HepG2 (cell line): ENCODE measurements around the gene DACH2. TPM values are rescaled to one million over a fixed set of nuclear protein-coding genes. Genes with fewer than 3 reads are reported as not detected.

ENCODE experiments used
- ARHGAP35 ChIP-seq: sonication (generic); formaldehyde crosslinking; IDR thresholded peaks from 2 replicates; pipeline ENCODE4 v1.9.0; 2022; ENCODE audit warnings: mild to moderate bottlenecking, inconsistent platforms, moderate library complexity, missing genetic modification reagents, borderline replicate concordance
- ESRRA ChIP-seq: sonication (generic); formaldehyde crosslinking; IDR thresholded peaks from 2 replicates; pipeline ENCODE4 v1.5.1; 2020; ENCODE audit warnings: mild to moderate bottlenecking, low read depth, missing genetic modification reagents
- FOXP1 ChIP-seq, 2 experiments: fragments of 450-650 bp in 1 of 2; IDR thresholded peaks; 2 replicates each; pipeline ENCODE4 v1.6.1; 2017 to 2018; ENCODE audit warnings: antibody characterized with exemption in 1 of 2
- ISX ChIP-seq: sonication (generic); formaldehyde crosslinking; conservative IDR thresholded peaks from 2 replicates; pipeline ENCODE4 v1.5.0; 2020; ENCODE audit warnings: missing genetic modification reagents
- KLF11 ChIP-seq: IDR thresholded peaks from 2 replicates; pipeline ENCODE4 v1.6.1; 2016; ENCODE audit warnings: missing compliant biosample characterization
- KLF9 ChIP-seq: IDR thresholded peaks from 2 replicates; pipeline ENCODE4 v1.6.1; 2016; ENCODE audit warnings: low read depth
- MED1 ChIP-seq: sonication (generic); formaldehyde crosslinking; IDR thresholded peaks from 2 replicates; pipeline ENCODE4 v1.4.0; 2020; ENCODE audit warnings: missing genetic modification reagents
- NR2F6 ChIP-seq, 2 experiments: IDR thresholded peaks; 2 replicates each; pipeline ENCODE4 v1.6.1; 2016; ENCODE audit warnings: antibody characterized with exemption in 1 of 2, mild to moderate bottlenecking in 1 of 2
- SOX5 ChIP-seq: IDR thresholded peaks from 2 replicates; pipeline ENCODE4 v1.6.1; 2016; ENCODE audit warnings: borderline replicate concordance
- TEAD3 ChIP-seq: optimal IDR thresholded peaks from 2 replicates; pipeline ENCODE3; 2016; ENCODE audit warnings: borderline replicate concordance
- polyA plus RNA-seq, 8 experiments: library from polyadenylated mRNA; depleted of rRNA in 3 of 8; stranded (reverse) in 7 of 8; unstranded in 1 of 8; fragments of >200 nt; fragmentation: Illumina TruSeq in 4 of 8; extraction: Trizol in 4 of 8; gene quantifications; 2 replicates each; pipeline versions ENCODE4 v1.2.1 to v1.2.3, GENCODE V29; 2011 to 2016; ENCODE audit warnings: low read depth in 4 of 8, missing spikeins in 1 of 8, mixed read lengths in 1 of 8; ENCODE audit not compliant: insufficient read depth in 1 of 8
- total RNA-seq, 5 experiments: library from RNA; depleted of rRNA; stranded (reverse); fragments of >200 nt; fragmentation: Illumina TruSeq; extraction: Trizol; gene quantifications; 2 replicates each; pipeline ENCODE4 v1.2.3, GENCODE V29; 2016; ENCODE audit warnings: low read depth in 1 of 5
- TF ChIP-seq, protein P1 (sequence below): sonication (generic); formaldehyde crosslinking; IDR thresholded peaks from 2 replicates; pipeline ENCODE4 v1.4.0; 2020; ENCODE audit warnings: missing genetic modification reagents
- TF ChIP-seq, protein P2 (sequence below): sonication (generic); formaldehyde crosslinking; IDR thresholded peaks from 2 replicates; pipeline ENCODE4 v1.4.0; 2020; ENCODE audit warnings: missing genetic modification reagents, borderline replicate concordance
- TF ChIP-seq, protein P3 (sequence below): sonication (generic); formaldehyde crosslinking; IDR thresholded peaks from 2 replicates; pipeline ENCODE4 v1.5.1; 2020; ENCODE audit warnings: mild to moderate bottlenecking, missing genetic modification reagents, borderline replicate concordance
- TF ChIP-seq, protein P4 (sequence below): sonication (generic); formaldehyde crosslinking; IDR thresholded peaks from 2 replicates; pipeline ENCODE4 v1.5.0; 2020; ENCODE audit warnings: mild to moderate bottlenecking, missing genetic modification reagents, moderate library complexity
- TF ChIP-seq, protein P5 (sequence below): sonication (generic); formaldehyde crosslinking; conservative IDR thresholded peaks from 2 replicates; pipeline ENCODE4 v1.4.0; 2020; ENCODE audit warnings: mild to moderate bottlenecking, missing genetic modification reagents, moderate library complexity

The DACH2 gene
- total and polyA plus RNA-seq, 2 of the 13 experiments (the other 11 are each of a cell fraction or from before 2014, with no cell fraction given), result not detected

DNA sequence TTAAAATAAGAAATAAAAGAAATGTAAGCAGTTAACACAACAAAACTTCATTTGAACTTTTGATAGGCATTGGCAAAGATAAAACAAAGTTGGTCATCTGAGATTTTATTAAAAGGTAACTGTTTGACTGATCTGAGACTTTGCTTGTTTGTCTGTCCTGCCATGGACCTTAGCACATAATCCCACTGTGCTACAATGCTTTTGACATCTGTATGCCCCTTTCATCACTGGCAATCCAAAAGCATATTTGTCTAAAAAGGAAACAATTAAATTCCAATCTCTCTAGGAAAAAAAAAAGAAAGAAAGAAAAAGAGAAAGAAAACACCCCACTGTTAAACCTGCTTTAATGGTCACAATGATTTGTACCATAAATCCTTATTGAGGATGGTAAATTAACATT, 231.0 kb downstream of the DACH2 start (continued):
- TF ChIP-seq MED1 (CRISPR knock-in tag) (no peak; the same call in 1 of the 2 replicates), TEAD3 (CRISPR knock-in tag) (peak; percentile 36), FOXP1 (IDR thresholded peaks at IDR 0.05) (no peak), FOXP1 (CRISPR knock-in tag; IDR thresholded peaks at IDR 0.05) (peak; percentile 12; the same call in 1 of the 2 replicates), KLF9 (no peak), ARHGAP35 (CRISPR knock-in tag) (no peak), ISX (CRISPR knock-in tag) (no peak), ESRRA (CRISPR knock-in tag) (no peak), SOX5 (CRISPR knock-in tag) (peak; percentile 86), NR2F6 (IDR thresholded peaks at IDR 0.05) (0 out of 2 replicates have a peak, but pooled peaks have one; percentile 13), NR2F6 (CRISPR knock-in tag; IDR thresholded peaks at IDR 0.05) (peak; percentile 19; the same call in 1 of the 2 replicates), KLF11 (no peak)
- TF ChIP-seq, protein P1, sequence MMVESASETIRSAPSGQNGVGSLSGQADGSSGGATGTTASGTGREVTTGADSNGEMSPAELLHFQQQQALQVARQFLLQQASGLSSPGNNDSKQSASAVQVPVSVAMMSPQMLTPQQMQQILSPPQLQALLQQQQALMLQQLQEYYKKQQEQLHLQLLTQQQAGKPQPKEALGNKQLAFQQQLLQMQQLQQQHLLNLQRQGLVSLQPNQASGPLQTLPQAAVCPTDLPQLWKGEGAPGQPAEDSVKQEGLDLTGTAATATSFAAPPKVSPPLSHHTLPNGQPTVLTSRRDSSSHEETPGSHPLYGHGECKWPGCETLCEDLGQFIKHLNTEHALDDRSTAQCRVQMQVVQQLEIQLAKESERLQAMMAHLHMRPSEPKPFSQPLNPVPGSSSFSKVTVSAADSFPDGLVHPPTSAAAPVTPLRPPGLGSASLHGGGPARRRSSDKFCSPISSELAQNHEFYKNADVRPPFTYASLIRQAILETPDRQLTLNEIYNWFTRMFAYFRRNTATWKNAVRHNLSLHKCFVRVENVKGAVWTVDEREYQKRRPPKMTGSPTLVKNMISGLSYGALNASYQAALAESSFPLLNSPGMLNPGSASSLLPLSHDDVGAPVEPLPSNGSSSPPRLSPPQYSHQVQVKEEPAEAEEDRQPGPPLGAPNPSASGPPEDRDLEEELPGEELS (CRISPR knock-in tag), result 0 out of 2 replicates have a peak, but pooled peaks have one; percentile 46
- TF ChIP-seq, protein P2, sequence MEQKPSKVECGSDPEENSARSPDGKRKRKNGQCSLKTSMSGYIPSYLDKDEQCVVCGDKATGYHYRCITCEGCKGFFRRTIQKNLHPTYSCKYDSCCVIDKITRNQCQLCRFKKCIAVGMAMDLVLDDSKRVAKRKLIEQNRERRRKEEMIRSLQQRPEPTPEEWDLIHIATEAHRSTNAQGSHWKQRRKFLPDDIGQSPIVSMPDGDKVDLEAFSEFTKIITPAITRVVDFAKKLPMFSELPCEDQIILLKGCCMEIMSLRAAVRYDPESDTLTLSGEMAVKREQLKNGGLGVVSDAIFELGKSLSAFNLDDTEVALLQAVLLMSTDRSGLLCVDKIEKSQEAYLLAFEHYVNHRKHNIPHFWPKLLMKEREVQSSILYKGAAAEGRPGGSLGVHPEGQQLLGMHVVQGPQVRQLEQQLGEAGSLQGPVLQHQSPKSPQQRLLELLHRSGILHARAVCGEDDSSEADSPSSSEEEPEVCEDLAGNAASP (CRISPR knock-in tag), result no peak
- TF ChIP-seq, protein P3, sequence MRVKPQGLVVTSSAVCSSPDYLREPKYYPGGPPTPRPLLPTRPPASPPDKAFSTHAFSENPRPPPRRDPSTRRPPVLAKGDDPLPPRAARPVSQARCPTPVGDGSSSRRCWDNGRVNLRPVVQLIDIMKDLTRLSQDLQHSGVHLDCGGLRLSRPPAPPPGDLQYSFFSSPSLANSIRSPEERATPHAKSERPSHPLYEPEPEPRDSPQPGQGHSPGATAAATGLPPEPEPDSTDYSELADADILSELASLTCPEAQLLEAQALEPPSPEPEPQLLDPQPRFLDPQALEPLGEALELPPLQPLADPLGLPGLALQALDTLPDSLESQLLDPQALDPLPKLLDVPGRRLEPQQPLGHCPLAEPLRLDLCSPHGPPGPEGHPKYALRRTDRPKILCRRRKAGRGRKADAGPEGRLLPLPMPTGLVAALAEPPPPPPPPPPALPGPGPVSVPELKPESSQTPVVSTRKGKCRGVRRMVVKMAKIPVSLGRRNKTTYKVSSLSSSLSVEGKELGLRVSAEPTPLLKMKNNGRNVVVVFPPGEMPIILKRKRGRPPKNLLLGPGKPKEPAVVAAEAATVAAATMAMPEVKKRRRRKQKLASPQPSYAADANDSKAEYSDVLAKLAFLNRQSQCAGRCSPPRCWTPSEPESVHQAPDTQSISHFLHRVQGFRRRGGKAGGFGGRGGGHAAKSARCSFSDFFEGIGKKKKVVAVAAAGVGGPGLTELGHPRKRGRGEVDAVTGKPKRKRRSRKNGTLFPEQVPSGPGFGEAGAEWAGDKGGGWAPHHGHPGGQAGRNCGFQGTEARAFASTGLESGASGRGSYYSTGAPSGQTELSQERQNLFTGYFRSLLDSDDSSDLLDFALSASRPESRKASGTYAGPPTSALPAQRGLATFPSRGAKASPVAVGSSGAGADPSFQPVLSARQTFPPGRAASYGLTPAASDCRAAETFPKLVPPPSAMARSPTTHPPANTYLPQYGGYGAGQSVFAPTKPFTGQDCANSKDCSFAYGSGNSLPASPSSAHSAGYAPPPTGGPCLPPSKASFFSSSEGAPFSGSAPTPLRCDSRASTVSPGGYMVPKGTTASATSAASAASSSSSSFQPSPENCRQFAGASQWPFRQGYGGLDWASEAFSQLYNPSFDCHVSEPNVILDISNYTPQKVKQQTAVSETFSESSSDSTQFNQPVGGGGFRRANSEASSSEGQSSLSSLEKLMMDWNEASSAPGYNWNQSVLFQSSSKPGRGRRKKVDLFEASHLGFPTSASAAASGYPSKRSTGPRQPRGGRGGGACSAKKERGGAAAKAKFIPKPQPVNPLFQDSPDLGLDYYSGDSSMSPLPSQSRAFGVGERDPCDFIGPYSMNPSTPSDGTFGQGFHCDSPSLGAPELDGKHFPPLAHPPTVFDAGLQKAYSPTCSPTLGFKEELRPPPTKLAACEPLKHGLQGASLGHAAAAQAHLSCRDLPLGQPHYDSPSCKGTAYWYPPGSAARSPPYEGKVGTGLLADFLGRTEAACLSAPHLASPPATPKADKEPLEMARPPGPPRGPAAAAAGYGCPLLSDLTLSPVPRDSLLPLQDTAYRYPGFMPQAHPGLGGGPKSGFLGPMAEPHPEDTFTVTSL (CRISPR knock-in tag), result no peak
- TF ChIP-seq, protein P4, sequence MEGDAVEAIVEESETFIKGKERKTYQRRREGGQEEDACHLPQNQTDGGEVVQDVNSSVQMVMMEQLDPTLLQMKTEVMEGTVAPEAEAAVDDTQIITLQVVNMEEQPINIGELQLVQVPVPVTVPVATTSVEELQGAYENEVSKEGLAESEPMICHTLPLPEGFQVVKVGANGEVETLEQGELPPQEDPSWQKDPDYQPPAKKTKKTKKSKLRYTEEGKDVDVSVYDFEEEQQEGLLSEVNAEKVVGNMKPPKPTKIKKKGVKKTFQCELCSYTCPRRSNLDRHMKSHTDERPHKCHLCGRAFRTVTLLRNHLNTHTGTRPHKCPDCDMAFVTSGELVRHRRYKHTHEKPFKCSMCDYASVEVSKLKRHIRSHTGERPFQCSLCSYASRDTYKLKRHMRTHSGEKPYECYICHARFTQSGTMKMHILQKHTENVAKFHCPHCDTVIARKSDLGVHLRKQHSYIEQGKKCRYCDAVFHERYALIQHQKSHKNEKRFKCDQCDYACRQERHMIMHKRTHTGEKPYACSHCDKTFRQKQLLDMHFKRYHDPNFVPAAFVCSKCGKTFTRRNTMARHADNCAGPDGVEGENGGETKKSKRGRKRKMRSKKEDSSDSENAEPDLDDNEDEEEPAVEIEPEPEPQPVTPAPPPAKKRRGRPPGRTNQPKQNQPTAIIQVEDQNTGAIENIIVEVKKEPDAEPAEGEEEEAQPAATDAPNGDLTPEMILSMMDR (CRISPR knock-in tag), result no peak
- TF ChIP-seq, protein P5, sequence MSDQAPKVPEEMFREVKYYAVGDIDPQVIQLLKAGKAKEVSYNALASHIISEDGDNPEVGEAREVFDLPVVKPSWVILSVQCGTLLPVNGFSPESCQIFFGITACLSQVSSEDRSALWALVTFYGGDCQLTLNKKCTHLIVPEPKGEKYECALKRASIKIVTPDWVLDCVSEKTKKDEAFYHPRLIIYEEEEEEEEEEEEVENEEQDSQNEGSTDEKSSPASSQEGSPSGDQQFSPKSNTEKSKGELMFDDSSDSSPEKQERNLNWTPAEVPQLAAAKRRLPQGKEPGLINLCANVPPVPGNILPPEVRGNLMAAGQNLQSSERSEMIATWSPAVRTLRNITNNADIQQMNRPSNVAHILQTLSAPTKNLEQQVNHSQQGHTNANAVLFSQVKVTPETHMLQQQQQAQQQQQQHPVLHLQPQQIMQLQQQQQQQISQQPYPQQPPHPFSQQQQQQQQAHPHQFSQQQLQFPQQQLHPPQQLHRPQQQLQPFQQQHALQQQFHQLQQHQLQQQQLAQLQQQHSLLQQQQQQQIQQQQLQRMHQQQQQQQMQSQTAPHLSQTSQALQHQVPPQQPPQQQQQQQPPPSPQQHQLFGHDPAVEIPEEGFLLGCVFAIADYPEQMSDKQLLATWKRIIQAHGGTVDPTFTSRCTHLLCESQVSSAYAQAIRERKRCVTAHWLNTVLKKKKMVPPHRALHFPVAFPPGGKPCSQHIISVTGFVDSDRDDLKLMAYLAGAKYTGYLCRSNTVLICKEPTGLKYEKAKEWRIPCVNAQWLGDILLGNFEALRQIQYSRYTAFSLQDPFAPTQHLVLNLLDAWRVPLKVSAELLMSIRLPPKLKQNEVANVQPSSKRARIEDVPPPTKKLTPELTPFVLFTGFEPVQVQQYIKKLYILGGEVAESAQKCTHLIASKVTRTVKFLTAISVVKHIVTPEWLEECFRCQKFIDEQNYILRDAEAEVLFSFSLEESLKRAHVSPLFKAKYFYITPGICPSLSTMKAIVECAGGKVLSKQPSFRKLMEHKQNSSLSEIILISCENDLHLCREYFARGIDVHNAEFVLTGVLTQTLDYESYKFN (CRISPR knock-in tag), result 0 out of 2 replicates have a peak, but pooled peaks have one; percentile 40
